GM23248 (cell line): Measurements from ENCODE around the gene TNS3.

Source experiments
- EZH2 ChIP-seq: fragments of 200-600 bp; sonication (generic); IDR thresholded peaks from 2 replicates; pipeline ENCODE4 v1.6.1; 2018; ENCODE audit warnings: antibody characterized with exemption, mild to moderate bottlenecking; ENCODE audit not compliant: insufficient read depth, poor library complexity, severe bottlenecking
- EZH2phosphoT487 ChIP-seq: fragments of 200-600 bp; sonication (generic); IDR thresholded peaks from 2 replicates; pipeline ENCODE4 v1.6.1; 2018; ENCODE audit warnings: antibody characterized with exemption, moderate library complexity, mild to moderate bottlenecking, low read depth; ENCODE audit not compliant: insufficient read depth

DNA sequence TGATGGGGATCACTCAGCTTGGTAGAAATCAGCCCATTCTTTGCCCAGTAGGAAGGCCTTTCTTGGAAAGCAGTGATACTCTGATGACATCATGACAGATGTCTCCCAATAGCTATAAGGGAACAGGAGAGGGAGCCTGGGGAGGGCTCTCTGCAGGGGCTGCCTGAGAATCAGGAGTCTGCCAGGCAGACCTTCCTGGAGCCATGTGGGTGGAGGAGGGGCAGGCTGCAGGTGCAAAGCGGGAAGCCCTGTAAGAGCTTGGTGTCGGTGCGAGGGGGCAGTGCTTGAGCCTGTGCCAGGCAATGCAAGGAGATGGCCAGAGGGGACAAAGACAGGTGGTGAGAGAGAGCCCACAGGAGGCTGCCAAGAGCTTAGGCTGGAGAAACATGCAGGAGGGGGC is 5.0 kb upstream of the TNS3 start:
- no peak for TF ChIP-seq EZH2
- no peak for TF ChIP-seq EZH2phosphoT487
